ENCODE data around the gene GNG12. TPM values are rescaled to one million over a fixed set of nuclear protein-coding genes. Genes with fewer than 3 reads are reported as not detected.

Gene GNG12
- total RNA-seq, 1 experiment from 2014 or later: 14.3 TPM

DNA sequence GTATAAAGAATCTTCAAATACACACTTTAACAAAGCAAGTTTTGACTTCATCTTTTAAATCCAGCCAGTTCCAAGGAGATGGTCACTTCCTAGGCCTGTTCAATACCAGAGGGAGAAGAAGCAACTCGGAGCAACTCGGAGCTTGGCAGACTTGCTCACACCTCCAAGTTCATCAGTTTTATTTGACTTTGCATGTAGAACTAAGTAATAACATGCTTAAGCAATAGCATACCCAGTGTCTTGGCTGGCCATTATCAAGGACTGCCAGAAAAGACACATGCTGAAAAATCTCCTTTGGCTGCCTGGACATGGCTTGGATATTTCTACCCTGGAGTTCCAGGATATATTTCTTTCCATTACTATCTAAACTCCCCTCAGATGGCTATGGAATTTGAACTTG is 52.6 kb downstream of the GNG12 start:
- H3K18ac ChIP-seq (ENCODE audit: insufficient read length, low read depth, low read length): no peak overlapping the region
- H3K27me3 ChIP-seq (ENCODE audit: insufficient read depth, low read length): no peaks in the 10 kb centered on the region
- WGBS (ENCODE audit: extremely low coverage, insufficient read length, low lambda C conversion rate): no CpG with 5 or more reads among the region's 2 CpGs
- H4K91ac ChIP-seq (ENCODE audit: insufficient read length, low read depth, low read length): no peak overlapping the region
- no peaks in the 10 kb centered on the region for H4K20me1 ChIP-seq (ENCODE audit: control insufficient read depth, insufficient read depth, insufficient read length)
- no peak overlapping the region for H3K4ac ChIP-seq (ENCODE audit: low read depth, low read length)
- H3K23me2 ChIP-seq (ENCODE audit: insufficient read length, low read depth, low read length, poor library complexity, severe bottlenecking): no peaks in the 10 kb centered on the region
- no peak overlapping the region for H3K56ac ChIP-seq (ENCODE audit: insufficient read length, low read depth, low read length)
- H3K27me3 Mint-ChIP-seq (ENCODE audit: low read depth): no peaks in the 10 kb centered on the region
- H3K27ac ChIP-seq (ENCODE audit: insufficient read length, low read depth, low read length): no peak overlapping the region
- no peak overlapping the region for H3K9ac ChIP-seq (ENCODE audit: extremely low read depth, insufficient read length, low read length)
- H2BK120ac ChIP-seq (ENCODE audit: low read depth, low read length, poor library complexity, severe bottlenecking): no peak overlapping the region
- H3K9me3 Mint-ChIP-seq: no peaks in the 10 kb centered on the region
- H3K23ac ChIP-seq (ENCODE audit: insufficient read length, low read depth, low read length): no peak overlapping the region
- no peak overlapping the region for H2BK5ac ChIP-seq (ENCODE audit: insufficient read length, low read length)
- no peak overlapping the region for H2BK15ac ChIP-seq (ENCODE audit: low read depth, low read length)
- no peaks in the 10 kb centered on the region for H3K4me1 ChIP-seq (ENCODE audit: insufficient read depth, low read length)
- H4K5ac ChIP-seq (ENCODE audit: insufficient read length, low read depth, low read length): no peak overlapping the region
- H3K27ac Mint-ChIP-seq: no peak overlapping the region
- H3K4me3 Mint-ChIP-seq: no peak overlapping the region
- H3K4me2 ChIP-seq (ENCODE audit: insufficient read depth, insufficient read length, low read length): no peak overlapping the region
- no peaks in the 10 kb centered on the region; a peak in 1 of 7 replicates for H3K36me3 Mint-ChIP-seq (ENCODE audit: insufficient read depth in 1 of 3, low read depth in 3 of 3)
- no peaks in the 10 kb centered on the region for H3K4me1 Mint-ChIP-seq
- H2BK12ac ChIP-seq (ENCODE audit: insufficient read length, low read depth, low read length): no peak overlapping the region
- no peaks in the 10 kb centered on the region for H3K9me3 ChIP-seq (ENCODE audit: control insufficient read depth, low read depth, low read length)
- H3K79me2 ChIP-seq (ENCODE audit: insufficient read depth, low read length): 0 out of 2 replicates have a peak, but pooled peaks cover 3% of the 10 kb centered on the region
- no peak overlapping the region for H2BK20ac ChIP-seq (ENCODE audit: low read depth, low read length, poor library complexity, severe bottlenecking)
- H2AFZ ChIP-seq (ENCODE audit: low read length): no peak overlapping the region
- no peaks in the 10 kb centered on the region for H3K79me1 ChIP-seq (ENCODE audit: insufficient read depth, low read depth, low read length, poor library complexity, severe bottlenecking)
- H2AK5ac ChIP-seq (ENCODE audit: insufficient read length, low read length): no peak overlapping the region
- H4K8ac ChIP-seq (replicated peaks; ENCODE audit: insufficient read length, low read depth, low read length): no peak overlapping the region
- TF ChIP-seq, protein P1, sequence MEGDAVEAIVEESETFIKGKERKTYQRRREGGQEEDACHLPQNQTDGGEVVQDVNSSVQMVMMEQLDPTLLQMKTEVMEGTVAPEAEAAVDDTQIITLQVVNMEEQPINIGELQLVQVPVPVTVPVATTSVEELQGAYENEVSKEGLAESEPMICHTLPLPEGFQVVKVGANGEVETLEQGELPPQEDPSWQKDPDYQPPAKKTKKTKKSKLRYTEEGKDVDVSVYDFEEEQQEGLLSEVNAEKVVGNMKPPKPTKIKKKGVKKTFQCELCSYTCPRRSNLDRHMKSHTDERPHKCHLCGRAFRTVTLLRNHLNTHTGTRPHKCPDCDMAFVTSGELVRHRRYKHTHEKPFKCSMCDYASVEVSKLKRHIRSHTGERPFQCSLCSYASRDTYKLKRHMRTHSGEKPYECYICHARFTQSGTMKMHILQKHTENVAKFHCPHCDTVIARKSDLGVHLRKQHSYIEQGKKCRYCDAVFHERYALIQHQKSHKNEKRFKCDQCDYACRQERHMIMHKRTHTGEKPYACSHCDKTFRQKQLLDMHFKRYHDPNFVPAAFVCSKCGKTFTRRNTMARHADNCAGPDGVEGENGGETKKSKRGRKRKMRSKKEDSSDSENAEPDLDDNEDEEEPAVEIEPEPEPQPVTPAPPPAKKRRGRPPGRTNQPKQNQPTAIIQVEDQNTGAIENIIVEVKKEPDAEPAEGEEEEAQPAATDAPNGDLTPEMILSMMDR (conservative IDR thresholded peaks at IDR 0.05): no peak
- DNase-seq: no peak
- H3T11ph ChIP-seq (ENCODE audit: low read length): no peak overlapping the region
- H3K14ac ChIP-seq (ENCODE audit: insufficient read depth, low read length): no peak overlapping the region

Data from H9 (cell line).